HG02610 (cell line): ENCODE results near the gene RSPH9.

Experiments
- ATAC-seq: cut with Tn5 transposase; IDR thresholded peaks from one replicate; pipeline ENCODE4 v1.9.1; 2021; ENCODE audit warnings: mild to moderate bottlenecking, moderate library complexity; ENCODE audit not compliant: unreplicated experiment

Gene RSPH9

DNA sequence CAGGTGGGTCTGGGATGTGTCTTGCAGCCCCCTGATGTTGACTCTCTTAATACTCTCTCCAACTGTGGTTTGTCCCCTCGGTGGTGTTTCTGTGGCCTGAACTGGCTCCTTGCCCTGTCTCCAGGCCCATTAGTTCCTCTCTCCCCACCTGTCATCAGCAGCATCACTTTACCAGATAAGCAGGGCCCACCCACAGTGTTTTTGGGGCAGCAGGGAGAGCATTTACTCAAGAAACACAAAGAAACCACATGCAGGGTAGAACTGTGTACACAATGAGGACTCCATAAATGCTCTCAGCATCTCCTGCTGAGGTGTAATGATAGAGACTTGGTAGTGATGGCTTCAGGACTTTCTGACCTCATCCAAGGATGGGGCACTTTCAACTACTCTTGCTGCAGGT lies 62.9 kb downstream of the RSPH9 start:
- ATAC-seq, result no peak

DNA sequence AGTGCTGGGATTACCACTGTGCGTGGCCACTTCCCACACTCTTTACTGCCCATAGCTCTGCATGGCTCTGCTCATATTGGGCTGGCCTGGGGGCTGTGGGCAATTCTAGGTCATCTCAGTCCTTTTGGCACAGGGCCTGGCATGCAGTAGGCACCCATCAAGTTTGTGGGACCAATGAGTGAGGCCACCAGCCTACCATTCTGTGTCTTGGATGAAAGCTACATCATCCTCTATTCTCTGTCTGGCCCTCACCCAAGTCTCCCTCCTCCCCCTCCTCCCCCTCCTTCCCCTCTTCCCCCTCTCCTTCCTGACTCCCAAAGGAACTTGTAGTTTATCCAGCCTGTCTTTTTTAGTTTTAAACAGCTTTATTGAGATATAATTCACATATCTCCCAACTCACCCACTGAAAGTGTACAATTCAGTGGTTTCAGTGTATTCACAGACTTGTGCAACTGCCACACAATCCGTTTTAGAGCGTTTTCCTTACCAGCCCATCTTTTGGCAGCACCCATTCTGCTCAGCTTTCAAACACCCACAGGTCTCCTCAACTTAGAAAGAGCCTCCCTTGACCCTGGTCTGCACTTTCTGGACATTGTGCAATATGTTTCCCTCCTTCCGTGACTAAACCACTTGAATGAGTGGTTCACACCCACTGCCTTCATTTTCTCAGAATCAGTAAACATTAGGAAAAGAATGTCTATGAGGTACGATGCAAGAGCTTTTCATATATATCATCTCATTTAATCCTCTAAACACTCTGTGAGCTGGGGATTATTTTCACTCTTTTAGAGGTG lies 64.2 kb downstream of the RSPH9 start:
- ATAC-seq, result no peak

- ATAC-seq, result no peak
Measured at GRCh38 chr6:43709654-43710303, 64.9 kb downstream of the RSPH9 start.

- no peak for ATAC-seq
Measured at GRCh38 chr6:43710576-43710975, 65.7 kb downstream of the RSPH9 start.

GRCh38 chr6:43712579-43712978 lies 67.7 kb downstream of the RSPH9 start:
- no peak for ATAC-seq

- ATAC-seq, result no peak
Measured at GRCh38 chr6:43713643-43714310, 68.9 kb downstream of the RSPH9 start.

DNA sequence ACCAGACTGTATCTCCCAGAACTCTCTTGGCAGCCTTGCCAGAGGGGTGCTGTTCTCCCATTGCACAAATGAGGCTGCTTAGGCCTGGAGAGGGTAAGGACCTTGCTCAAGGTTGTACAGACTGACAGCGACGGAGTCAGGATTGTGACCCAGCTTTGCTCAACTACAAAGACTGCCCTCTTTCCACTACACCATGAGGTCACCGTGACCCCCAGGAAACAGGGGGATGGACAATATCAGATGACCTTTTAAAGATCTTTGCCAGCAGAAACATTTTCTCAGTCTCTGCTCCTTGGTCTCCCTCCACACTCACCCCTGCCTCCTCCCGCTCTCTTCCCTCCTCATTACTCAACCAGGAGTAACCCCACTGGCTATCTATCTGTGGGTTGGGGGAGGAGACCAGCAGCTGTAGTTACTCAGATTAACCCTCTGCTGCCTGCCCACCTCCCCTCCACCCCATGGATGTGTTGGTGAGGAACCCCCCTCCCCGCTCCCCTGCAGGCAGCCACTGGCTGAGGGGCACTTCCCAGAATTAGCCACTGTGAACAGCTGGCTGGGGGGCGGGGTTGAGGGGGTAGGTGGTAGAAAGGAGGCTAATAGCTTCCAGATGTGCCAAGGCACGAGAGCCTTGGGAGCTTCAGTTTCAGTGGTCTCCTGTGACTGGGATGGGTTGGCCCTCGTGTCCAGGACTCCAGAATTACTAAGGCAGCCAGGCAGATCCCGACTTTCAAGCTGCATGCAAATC lies 69.6 kb downstream of the RSPH9 start:
- ATAC-seq, result peak; percentile 17

DNA sequence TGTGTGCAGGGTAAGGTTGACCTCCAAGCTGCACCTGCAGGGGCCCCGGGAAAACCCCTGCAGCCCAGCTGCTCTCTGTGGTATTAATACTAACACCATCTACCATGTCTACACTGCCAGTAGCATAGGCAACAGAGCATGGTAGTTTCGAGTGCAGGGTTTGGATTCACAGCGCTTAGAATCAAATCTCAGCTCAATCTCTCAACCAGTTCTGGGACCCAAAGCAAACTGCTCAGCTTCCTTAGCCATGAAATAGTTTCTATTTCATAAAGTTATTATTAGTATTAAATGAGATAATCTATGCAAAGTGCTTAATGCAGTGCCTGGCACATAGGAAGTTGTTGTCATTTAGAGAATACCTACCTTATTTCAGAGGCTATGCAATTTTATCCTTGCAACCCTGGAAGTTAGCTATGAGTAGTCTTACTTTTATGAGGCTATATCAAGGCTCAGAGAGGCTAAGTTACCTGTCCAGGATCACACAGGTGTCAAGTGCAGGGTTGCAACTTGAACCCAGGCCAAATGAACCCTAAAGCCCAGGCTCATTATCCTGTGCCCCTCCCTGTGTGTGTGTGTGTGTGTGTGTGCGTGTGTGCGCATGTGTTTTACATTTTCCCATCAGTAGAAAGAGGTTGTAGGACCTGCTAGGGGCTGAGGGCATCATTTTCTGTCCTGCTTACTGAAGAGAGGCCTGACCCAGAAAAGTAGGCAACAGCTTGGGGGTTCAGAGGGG lies 70.4 kb downstream of the RSPH9 start:
- ATAC-seq, result peak; percentile 90

DNA sequence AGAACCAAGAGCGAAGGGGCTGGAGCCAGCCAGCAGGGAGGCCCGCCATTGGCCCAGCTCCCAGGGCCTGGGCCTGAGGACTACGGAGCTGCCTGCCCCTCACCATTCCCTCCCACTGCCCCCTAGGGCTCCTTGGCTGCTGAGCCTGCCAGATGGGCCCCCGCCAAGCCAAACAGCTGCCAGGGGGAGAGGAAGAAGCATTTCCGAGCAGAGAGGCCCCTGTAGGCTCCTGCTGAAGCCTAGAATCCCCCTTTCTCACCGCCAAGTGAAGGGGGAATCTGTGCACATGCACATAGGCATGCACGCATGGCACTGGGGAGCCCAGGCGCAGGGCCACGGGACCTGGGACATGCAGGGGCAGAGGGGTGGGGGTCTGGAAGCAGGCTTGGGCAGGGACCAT lies 71.3 kb downstream of the RSPH9 start:
- ATAC-seq, result no peak

DNA sequence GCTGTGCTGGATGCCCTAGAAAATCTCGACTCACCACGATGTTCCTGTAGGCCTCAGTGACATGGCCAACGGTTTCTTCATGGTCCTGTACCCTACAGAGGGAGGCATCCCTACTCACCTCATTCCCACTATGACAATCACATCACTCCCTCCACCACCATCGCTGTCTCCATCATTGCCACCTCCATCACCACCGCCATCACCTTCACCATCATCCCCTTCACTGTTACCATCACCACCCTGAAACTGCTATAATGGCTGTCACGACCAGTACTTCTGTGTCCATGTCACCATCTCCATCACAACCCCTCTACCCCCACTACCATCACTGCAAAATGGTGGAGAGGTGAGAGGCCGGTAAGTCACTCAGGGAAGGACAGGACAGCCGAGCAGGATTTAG lies 72.6 kb downstream of the RSPH9 start:
- ATAC-seq, result no peak

GRCh38 chr6:43717822-43718221 lies 73.0 kb downstream of the RSPH9 start:
- ATAC-seq, result no peak

DNA sequence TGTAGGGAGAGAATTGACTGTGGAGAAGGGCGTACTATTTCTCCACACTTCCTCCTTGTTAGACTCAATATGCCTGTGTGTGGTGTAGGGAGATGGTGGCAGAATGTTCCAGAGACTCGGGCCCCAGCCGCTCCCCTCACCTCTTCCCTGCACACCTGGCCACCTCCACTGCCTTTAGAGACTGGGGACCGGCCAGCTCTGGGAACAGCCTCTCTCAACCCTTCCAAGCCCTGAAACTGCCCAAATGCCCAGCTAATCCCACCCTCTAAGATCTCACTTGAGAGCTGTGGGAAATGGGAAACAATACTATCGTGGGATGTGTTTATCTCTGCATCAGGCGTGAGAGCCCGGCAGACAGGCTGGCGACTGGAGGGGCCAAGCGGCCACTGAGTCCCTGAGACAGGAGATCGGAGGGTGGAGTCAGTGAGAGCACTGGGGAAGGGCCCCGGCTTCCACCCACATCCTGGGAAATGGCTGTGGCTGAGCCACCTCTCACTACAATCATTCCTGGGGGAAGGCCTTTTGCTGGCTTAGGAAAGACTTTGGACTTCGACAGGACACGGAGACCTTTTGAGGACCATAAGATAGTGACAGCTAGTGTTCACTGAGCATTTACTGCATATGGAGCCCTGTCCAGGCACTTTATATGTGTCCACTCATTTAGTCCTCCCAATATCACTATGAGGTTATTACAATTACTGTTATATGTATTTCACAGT lies 73.7 kb downstream of the RSPH9 start:
- no peak for ATAC-seq

DNA sequence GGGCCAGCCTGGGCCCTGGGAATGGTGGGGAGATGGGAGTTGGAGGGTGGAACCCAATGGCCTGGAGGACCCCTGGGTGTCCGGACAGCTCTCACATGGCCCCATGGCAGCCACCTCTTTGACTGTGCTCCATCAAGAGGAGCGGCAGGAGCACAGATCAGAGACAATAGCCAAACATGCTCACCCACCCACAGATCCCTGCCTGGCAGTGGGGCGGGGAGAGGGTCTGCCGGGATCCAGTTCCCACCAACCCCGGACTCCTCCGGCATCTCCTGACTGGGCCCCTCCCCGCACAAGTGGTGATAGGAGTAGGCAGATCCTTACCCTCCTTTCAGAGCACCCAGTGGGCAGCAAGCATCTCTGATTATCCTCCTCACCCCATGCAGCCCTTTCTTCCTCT lies 74.7 kb downstream of the RSPH9 start:
- ATAC-seq, result no peak

DNA sequence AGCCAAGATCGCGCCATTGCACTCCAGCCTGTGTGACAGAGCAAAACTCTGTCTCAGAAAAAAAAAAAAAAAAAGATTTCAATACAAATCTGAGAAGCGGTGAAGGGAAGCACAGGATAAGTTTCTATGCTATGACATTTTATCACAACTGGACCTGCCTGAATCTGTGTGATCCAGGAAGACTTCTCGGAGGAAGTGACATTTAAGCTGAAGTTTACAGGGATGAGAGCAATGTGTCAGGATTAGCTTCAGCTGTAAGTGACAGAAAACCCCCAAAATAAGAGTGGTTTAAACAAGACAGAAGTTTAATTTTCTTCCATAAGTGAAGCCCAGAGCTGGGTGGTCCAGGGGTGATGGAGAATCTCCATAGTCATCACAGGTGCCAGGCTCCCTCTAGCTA lies 76.2 kb downstream of the RSPH9 start:
- no peak for ATAC-seq
